Tibial artery (tissue), 4 donors: ENCODE measurements around the gene YIPF1.

Experiments
- DNase-seq, 2 donors: peaks; one replicate each; pipeline ENCODE4 v3.0.0-alpha.2; 2019
- H3K27ac ChIP-seq, 2 donors: fragments of 200-600 bp; sonication (generic) in 1 of 2; 1 replicate in 1 of 2; 2 replicates in 1 of 2; pipeline ENCODE4 v1.5.1; 2018 to 2019; ENCODE audit warnings: mild to moderate bottlenecking in 1 of 2
- H3K27me3 ChIP-seq, 2 donors: fragments of 200-600 bp; sonication (generic) in 1 of 2; one replicate each; pipeline versions ENCODE4 v1.5.1 to v1.6.0; 2016 to 2019
- H3K36me3 ChIP-seq, 3 donors: fragments of 200-600 bp; sonication (generic) in 2 of 3; one replicate each; pipeline ENCODE4 v1.5.1; 2016 to 2019; ENCODE audit warnings: mild to moderate bottlenecking in 2 of 3
- H3K4me1 ChIP-seq, 4 donors: fragments of 200-600 bp; sonication (generic) in 2 of 4; 1 replicate in 3 of 4; 2 replicates in 1 of 4; pipeline ENCODE4 v1.5.1; 2016 to 2019
- H3K4me3 ChIP-seq, 2 donors: fragments of 200-600 bp; sonication (generic) in 1 of 2; 1 replicate in 1 of 2; 2 replicates in 1 of 2; pipeline ENCODE4 v1.5.1; 2018 to 2019; ENCODE audit warnings: mild to moderate bottlenecking in 2 of 2
- H3K9me3 ChIP-seq, 3 donors: fragments of 200-600 bp; sonication (generic) in 1 of 3; one replicate each; pipeline ENCODE4 v1.5.1; 2016 to 2019
- CTCF ChIP-seq, 2 experiments: fragments of 200-600 bp in 1 of 2; fragments of 450-650 bp in 1 of 2; IDR thresholded peaks; one replicate each; pipeline ENCODE4 v1.5.1; 2017 to 2019; ENCODE audit warnings: antibody characterized with exemption in 2 of 2, mild to moderate bottlenecking in 1 of 2, moderate library complexity in 1 of 2
- intact Hi-C: fragments of 100-400 bp; cut with DNase I; formaldehyde crosslinking; loops from one replicate; pipeline ENCODE4 v1.15.0; 2023; ENCODE audit warnings: low total_unique reads

YIPF1 gene

GRCh38 chr1:53804181-53804580 is 85.4 kb downstream of the YIPF1 start:
- Histone ChIP-seq H3K4me3 (no peak overlapping the region), H3K27ac (no peak overlapping the region), H3K9me3 (no peaks in the 10 kb centered on the region), H3K27me3 (no peaks in the 10 kb centered on the region), H3K36me3 (peaks cover 42 to 59% (median 52%) of the 10 kb centered on the region in 3 donors), H3K4me1 (no peaks in the 10 kb centered on the region)
- intact Hi-C loops: no loop called here
- no peak for DNase-seq
- no peak for TF ChIP-seq CTCF (IDR thresholded peaks at IDR 0.05)
